CD4-positive, alpha-beta T cell treated with Interleukin-4 for 1 hour (primary cell): ENCODE measurements around the gene RAC2.
"Not testable (repeated sequence)": the region's sequence is repeated elsewhere in the genome, so short reads cannot be mapped to it uniquely, and the experiment has no call there.

Source experiments
- DNase-seq, 2 donors: peaks; one replicate each; pipeline ENCODE4 v3.0.0-alpha.2; 2020 to 2022

The RAC2 gene

GRCh38 chr22:37202716-37203115 lies 41.4 kb downstream of the RAC2 start:
- no peak for DNase-seq

- no peak for DNase-seq
Observed at GRCh38 chr22:37202001-37202555, 42.0 kb downstream of the RAC2 start.

GRCh38 chr22:37201443-37201820 lies 42.6 kb downstream of the RAC2 start:
- not testable (repeated sequence) for DNase-seq

- DNase-seq = no peak
Observed at GRCh38 chr22:37199760-37200108, 44.3 kb downstream of the RAC2 start.

- peak; percentile 99 for DNase-seq
Observed at GRCh38 chr22:37199103-37199759, 44.8 kb downstream of the RAC2 start.

GRCh38 chr22:37198258-37199102 lies 45.6 kb downstream of the RAC2 start:
- peak; percentile 89 to 91 for DNase-seq

- DNase-seq = no peak
Observed at GRCh38 chr22:37197451-37198257, 46.4 kb downstream of the RAC2 start.

- DNase-seq = no peak
Observed at GRCh38 chr22:37196539-37197450, 47.3 kb downstream of the RAC2 start.

- DNase-seq = no peak
Observed at GRCh38 chr22:37195921-37196320, 48.1 kb downstream of the RAC2 start.

GRCh38 chr22:37194750-37195149 lies 49.3 kb downstream of the RAC2 start:
- no peak for DNase-seq

GRCh38 chr22:37193629-37194191 lies 50.4 kb downstream of the RAC2 start:
- peak; percentile 39 to 67 for DNase-seq

- no peak for DNase-seq
Observed at GRCh38 chr22:37192741-37193140, 51.3 kb downstream of the RAC2 start.

- no peak for DNase-seq
Observed at GRCh38 chr22:37192204-37192603, 51.9 kb downstream of the RAC2 start.

- no peak for DNase-seq
Observed at GRCh38 chr22:37190262-37190780, 53.7 kb downstream of the RAC2 start.

- no peak for DNase-seq
Observed at GRCh38 chr22:37188901-37189466, 55.1 kb downstream of the RAC2 start.

GRCh38 chr22:37187891-37188761 lies 55.9 kb downstream of the RAC2 start, which contains the start of gene C1QTNF6:
Gene C1QTNF6 (minus strand): TSS chr22:37188247. CDS start chr22:37188213, 34 bp downstream.
- DNase-seq = no peak

GRCh38 chr22:37187552-37187890 lies 56.5 kb downstream of the RAC2 start:
- no peak for DNase-seq

GRCh38 chr22:37186997-37187522 lies 57.0 kb downstream of the RAC2 start:
- no peak for DNase-seq

GRCh38 chr22:37186228-37186996 lies 57.7 kb downstream of the RAC2 start:
- peak; percentile 61 to 91 for DNase-seq
